Heart left ventricle (tissue), 16 donors: ENCODE data around the gene METTL3. TPM values are rescaled to one million over a fixed set of nuclear protein-coding genes. Genes with fewer than 3 reads are reported as not detected.
A peak's percentile ranks its signal among the peaks of the same experiment; 100 is the strongest.

Source experiments
- ATAC-seq, 4 donors: fragments of 200-7000 bp; cut with Tn5 transposase; one replicate each; pipeline ENCODE4 v1.9.1; 2020 to 2022; ENCODE audit warnings: moderate library complexity in 4 of 4, mild to moderate bottlenecking in 3 of 4, moderate number of reproducible peaks in 1 of 4
- DNase-seq, 5 donors: peaks; one replicate each; pipeline ENCODE4 v3.0.0-alpha.2; 2020
- H3K27ac ChIP-seq, 12 donors: fragments of 200-600 bp; sonication (generic) in 4 of 12; one replicate each; pipeline versions ENCODE4 v1.5.0 to v1.8.0; 2016 to 2022; ENCODE audit warnings: mild to moderate bottlenecking in 2 of 12
- H3K27me3 ChIP-seq, 9 donors: fragments of 200-600 bp; sonication (generic) in 2 of 9; one replicate each; pipeline versions ENCODE4 v1.5.1 to v1.8.0; 2016 to 2022; ENCODE audit warnings: mild to moderate bottlenecking in 3 of 9
- H3K36me3 ChIP-seq, 9 donors: fragments of 200-600 bp; sonication (generic) in 2 of 9; one replicate each; pipeline versions ENCODE4 v1.5.0 to v1.8.0; 2018 to 2022; ENCODE audit warnings: mild to moderate bottlenecking in 2 of 9
- H3K4me1 ChIP-seq, 12 donors: fragments of 200-600 bp; sonication (generic) in 4 of 12; one replicate each; pipeline versions ENCODE4 v1.5.0 to v1.8.0; 2016 to 2022; ENCODE audit warnings: mild to moderate bottlenecking in 3 of 12
- H3K4me3 ChIP-seq, 12 donors: fragments of 200-600 bp; sonication (generic) in 4 of 12; one replicate each; pipeline versions ENCODE4 v1.5.0 to v1.8.0; 2017 to 2022; ENCODE audit warnings: mild to moderate bottlenecking in 9 of 12, moderate library complexity in 4 of 12
- H3K9me3 ChIP-seq, 12 donors: fragments of 200-600 bp; sonication (generic) in 4 of 12; one replicate each; pipeline versions ENCODE4 v1.5.0 to v1.8.0; 2016 to 2022; ENCODE audit warnings: mild to moderate bottlenecking in 1 of 12
- CTCF ChIP-seq, 12 donors: fragments of 200-600 bp; sonication (generic) in 4 of 12; IDR thresholded peaks; one replicate each; pipeline versions ENCODE4 v1.5.0 to v1.8.0; 2018 to 2022; ENCODE audit warnings: antibody characterized with exemption in 12 of 12, mild to moderate bottlenecking in 5 of 12
- POLR2A ChIP-seq, 2 donors: fragments of 450-650 bp; IDR thresholded peaks; one replicate each; pipeline ENCODE4 v1.6.1; 2017; ENCODE audit warnings: antibody characterized with exemption in 2 of 2, mild to moderate bottlenecking in 2 of 2, moderate library complexity in 2 of 2
- WGBS, 4 donors: extraction: QIAGEN DNeasy Blood & Tissue Kit in 2 of 4; methylation state at CpG; one replicate each; pipeline versions ENCODE4 v1.1.5 to v1.1.7; 2013 to 2018; 5-methylcytosine and 5-hydroxymethylcytosine counted together
- intact Hi-C, 10 donors: fragments of 100-400 bp; cut with DNase I; formaldehyde crosslinking; loops; one replicate each; pipeline versions ENCODE4 v1.11.1 to v1.14.2; 2022
- polyA plus RNA-seq, 2 donors: library from polyadenylated mRNA; stranded (reverse); fragments of 200-250 nt; gene quantifications; one replicate each; pipeline ENCODE4 v1.2.3, GENCODE V29; 2013
- total RNA-seq, 9 donors: library from RNA; depleted of rRNA in 2 of 9; stranded (reverse); fragments of >200 nt in 2 of 9; fragmentation: NEBNext Ultra II Directional in 3 of 9; extraction: Animal tissue kit (Norgen Biotek cat#: 25700) in 3 of 9; gene quantifications; one replicate each; pipeline versions ENCODE4 v1.1.0 to v1.2.4, GENCODE V29; 2016 to 2023
- donor health status: ischemic (EF 13 %, LVEDD 7.1; RV severe dilation, severe dysfunction).
- donor health status: healthy with polysubstance abuse.
- donor health status: DM: no; HTN: yes; CAD: no.
- donor health status: DM: no; HTN: no; CAD: no.
- donor health status: ischemic (EF 25% LVEDD 6.9; RV normal size, moderate dysfunction).
- donor health status: ischemic (EF 25% LVEDD 5.7; RV mildly dilated, moderate dysfunction).
- donor health status: healthy.
- donor health status: DM: yes; HTN: yes; CAD: no.
- donor health status: ischemic (EF 35%, LVEDD 5.7; RV mildly dilated, moderate dysfunction).
- donor health status: nonischemic (EF 11% LVEDD 7.7; RV severe dilation, severe dysfunction).
- donor health status: DM: yes; HTN: yes; CAD: no.
- donor health status: PGD.
- donor health status: ischemic (EF 29% LVEDD 5.4; RV normal size, mild dysfunction).
- donor health status: nonischemic (EF 23%, LVEDD 6.1; RV moderate dilation, normal function).

METTL3 gene
- total and polyA plus RNA-seq, 11 donors = 21.0 to 37.0 (median 25.2) TPM

- intact Hi-C loops = loop anchor here in 7 of 10 donors (1.0 to 5.0 kb wide), 8 partner anchors 20 to 95 kb away; partner anchors contain the start of genes CHD8 (in 5 of the 7), METTL3 (in 3 of the 7) and SUPT16H (in 1 of the 7)
- Histone ChIP-seq H3K27ac (peak within 1 kb of the TSS; percentile 14 to 90 (median 84)), H3K4me1 (peaks cover 7 to 36% (median 19%) of the 10 kb centered on the region in 12 donors), H3K36me3 (peaks cover 0 to 54% (median 44%) of the 10 kb centered on the region in 9 donors), H3K9me3 (no peaks in the 10 kb centered on the region), H3K4me3 (peak within 1 kb of the TSS; percentile 59 to 98 (median 84)), H3K27me3 (no peaks in the 10 kb centered on the region)
- DNase-seq = peak; percentile 95 to 97 (median 97)
- ATAC-seq = peak; percentile 99 to 100 (median 100)
- 0 to 2% (median 1%) methylated on average over 49 of the region's 49 CpGs for WGBS, 4 donors
- TF ChIP-seq CTCF (IDR thresholded peaks at IDR 0.05) (peak; percentile 86 to 99 (median 94)), POLR2A (IDR thresholded peaks at IDR 0.05) (peak in 1 of 2 donors; percentile 77)
Measured at GRCh38 chr14:21476925-21477681, 34.0 kb downstream of the METTL3 start, which contains the start of the genes RAB2B and TOX4. RAB2B (minus strand) TSS chr14:21476959; CDS start chr14:21476872, 87 bp downstream. TOX4 (plus strand) TSS chr14:21477195; CDS start chr14:21477279, 84 bp downstream.

GRCh38 chr14:21476523-21476924 is 34.6 kb downstream of the METTL3 start:
- no peaks in the 10 kb centered on the region for H3K9me3 ChIP-seq
- peak overlapping the region; percentile 4 to 98 (median 84) for H3K4me3 ChIP-seq
- WGBS, 4 donors = 0 to 2% (median 1%) methylated on average over 11 to 27 of the region's 27 CpGs
- peak; percentile 85 to 90 (median 88) for DNase-seq
- H3K36me3 ChIP-seq = peaks cover 0 to 54% (median 42%) of the 10 kb centered on the region in 9 donors
- peaks cover 7 to 31% (median 19%) of the 10 kb centered on the region in 12 donors for H3K4me1 ChIP-seq
- no peaks in the 10 kb centered on the region for H3K27me3 ChIP-seq
- intact Hi-C loops = loop anchor here in 6 of 10 donors (1.0 to 5.0 kb wide), 7 partner anchors 20 to 94 kb away; partner anchors contain the start of genes CHD8 (in 4 of the 6), METTL3 (in 3 of the 6) and SUPT16H (in 1 of the 6)
- TF ChIP-seq CTCF (IDR thresholded peaks at IDR 0.05) = no peak
- peak; percentile 72 to 88 (median 84) for ATAC-seq
- peak overlapping the region; percentile 11 to 90 (median 82) for H3K27ac ChIP-seq

- WGBS, 4 donors = 38 to 42% (median 39%) methylated on average over 10 of the region's 10 CpGs
- peak overlapping the region; percentile 4 to 98 (median 84) for H3K4me3 ChIP-seq
- no peaks in the 10 kb centered on the region for H3K27me3 ChIP-seq
- H3K27ac ChIP-seq = peak overlapping the region; percentile 11 to 90 (median 82)
- no peaks in the 10 kb centered on the region for H3K9me3 ChIP-seq
- DNase-seq (no peak), ATAC-seq (peak in 1 of 4 donors; percentile 3)
- peaks cover 7 to 31% (median 19%) of the 10 kb centered on the region in 12 donors for H3K4me1 ChIP-seq
- H3K36me3 ChIP-seq = peaks cover 0 to 52% (median 36%) of the 10 kb centered on the region in 9 donors
- intact Hi-C loops = loop anchor here in 6 of 10 donors (1.0 to 5.0 kb wide), 7 partner anchors 19 to 94 kb away; partner anchors contain the start of genes CHD8 (in 4 of the 6), METTL3 (in 3 of the 6) and SUPT16H (in 1 of the 6)
- no peak for TF ChIP-seq CTCF (IDR thresholded peaks at IDR 0.05)
- no peak for TF ChIP-seq POLR2A (IDR thresholded peaks at IDR 0.05)
Measured at GRCh38 chr14:21475767-21476522, 35.2 kb downstream of the METTL3 start.
